Prostate gland (tissue), 2 donors: ENCODE data around the gene SYT2. TPM values are rescaled to one million over a fixed set of nuclear protein-coding genes. Genes with fewer than 3 reads are reported as not detected.

Experiments used
- DNase-seq: peaks from one replicate; pipeline ENCODE4 v3.0.0-alpha.2; 2019; ENCODE audit warnings: low spot score
- H3K27ac ChIP-seq, 2 donors: fragments of 200-600 bp; sonication (generic); 2 replicates each; pipeline ENCODE4 v1.5.1; 2017 to 2019
- H3K27me3 ChIP-seq: fragments of 200-600 bp; sonication (generic); replicated peaks from 2 replicates; pipeline ENCODE4 v1.5.1; 2019; ENCODE audit not compliant: insufficient read depth
- H3K36me3 ChIP-seq, 2 donors: fragments of 200-600 bp; sonication (generic); 1 replicate in 1 of 2; 2 replicates in 1 of 2; pipeline versions ENCODE4 v1.5.1 to v1.8.1; 2017 to 2019
- H3K4me1 ChIP-seq: fragments of 200-600 bp; sonication (generic); replicated peaks from 2 replicates; pipeline ENCODE4 v1.5.1; 2019
- H3K4me3 ChIP-seq, 2 donors: fragments of 200-600 bp; sonication (generic); 2 replicates each; pipeline ENCODE4 v1.5.1; 2017 to 2019
- H3K9me3 ChIP-seq: fragments of 200-600 bp; sonication (generic); 2 replicates; pipeline ENCODE4 v1.5.1; 2017
- POLR2A ChIP-seq: fragments of 450-650 bp; IDR thresholded peaks from one replicate; pipeline ENCODE4 v1.6.1; 2016; ENCODE audit warnings: antibody characterized with exemption, mild to moderate bottlenecking
- POLR2AphosphoS5 ChIP-seq: sonication (generic); formaldehyde crosslinking; IDR thresholded peaks from one replicate; pipeline ENCODE4 v1.6.1; 2017; ENCODE audit warnings: antibody characterized with exemption
- WGBS: methylation state at CpG from one replicate; pipeline ENCODE4 v1.1.5; 2018; 5-methylcytosine and 5-hydroxymethylcytosine counted together
- intact Hi-C: fragments of 100-400 bp; cut with DNase I; formaldehyde crosslinking; loops from one replicate; pipeline ENCODE4 v1.14.2; 2022
- total RNA-seq, 2 donors: library from RNA; depleted of rRNA; stranded (reverse); fragments of >200 nt; gene quantifications; one replicate each; pipeline ENCODE4 v1.1.0, GENCODE V29; 2016
- TF ChIP-seq, protein P1 (sequence below), 4 experiments: fragments of 200-600 bp in 2 of 4; fragments of 450-650 bp in 2 of 4; sonication (generic) in 2 of 4; IDR thresholded peaks; 1 replicate in 3 of 4; 2 replicates in 1 of 4; pipeline ENCODE4 v1.5.1; 2016 to 2019; ENCODE audit warnings: antibody characterized with exemption in 4 of 4, mild to moderate bottlenecking in 2 of 4, moderate library complexity in 2 of 4

SYT2 gene
- total RNA-seq, 2 donors from 2014 or later, result 0.09 to 7.1 TPM

DNA sequence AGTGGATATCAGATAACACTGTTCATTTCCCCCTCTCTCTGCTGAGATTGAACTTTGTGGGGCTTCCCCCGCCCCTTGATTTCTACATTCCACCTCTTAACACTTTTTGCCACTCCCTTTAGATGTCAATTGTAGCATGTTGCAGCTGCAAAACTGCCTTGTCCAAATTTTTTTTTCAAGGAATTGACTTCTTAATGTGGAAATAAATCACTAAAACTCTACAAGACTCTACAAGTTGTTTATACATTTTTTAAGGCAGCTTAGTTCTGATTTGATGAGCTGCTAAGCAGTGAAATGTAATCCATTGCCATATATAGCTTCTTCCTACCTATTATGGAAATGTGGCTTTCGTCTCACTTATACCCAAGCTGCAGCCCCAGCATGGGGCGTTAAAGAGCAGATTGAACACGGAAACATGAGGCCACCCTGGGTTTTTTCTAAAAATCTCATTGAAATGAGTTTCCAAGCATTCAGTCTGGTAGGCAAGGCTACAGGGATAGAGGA, 132.2 kb downstream of the SYT2 start:
- Histone ChIP-seq H3K27me3 (no peaks in the 10 kb centered on the region), H3K4me3 (no peak overlapping the region), H3K9me3 (no peaks in the 10 kb centered on the region), H3K36me3 (peaks cover 0 to 5% of the 10 kb centered on the region in 2 donors), H3K27ac (peak overlapping the region; percentile 52 to 55), H3K4me1 (no peaks in the 10 kb centered on the region)
- intact Hi-C loops, result loop anchor here (5.0 kb wide), 1 partner anchor 71 kb away; no protein-coding TSS in a partner anchor
- 17% methylated on average over 4 of the region's 4 CpGs for WGBS
- no peak for DNase-seq
- TF ChIP-seq, protein P1, sequence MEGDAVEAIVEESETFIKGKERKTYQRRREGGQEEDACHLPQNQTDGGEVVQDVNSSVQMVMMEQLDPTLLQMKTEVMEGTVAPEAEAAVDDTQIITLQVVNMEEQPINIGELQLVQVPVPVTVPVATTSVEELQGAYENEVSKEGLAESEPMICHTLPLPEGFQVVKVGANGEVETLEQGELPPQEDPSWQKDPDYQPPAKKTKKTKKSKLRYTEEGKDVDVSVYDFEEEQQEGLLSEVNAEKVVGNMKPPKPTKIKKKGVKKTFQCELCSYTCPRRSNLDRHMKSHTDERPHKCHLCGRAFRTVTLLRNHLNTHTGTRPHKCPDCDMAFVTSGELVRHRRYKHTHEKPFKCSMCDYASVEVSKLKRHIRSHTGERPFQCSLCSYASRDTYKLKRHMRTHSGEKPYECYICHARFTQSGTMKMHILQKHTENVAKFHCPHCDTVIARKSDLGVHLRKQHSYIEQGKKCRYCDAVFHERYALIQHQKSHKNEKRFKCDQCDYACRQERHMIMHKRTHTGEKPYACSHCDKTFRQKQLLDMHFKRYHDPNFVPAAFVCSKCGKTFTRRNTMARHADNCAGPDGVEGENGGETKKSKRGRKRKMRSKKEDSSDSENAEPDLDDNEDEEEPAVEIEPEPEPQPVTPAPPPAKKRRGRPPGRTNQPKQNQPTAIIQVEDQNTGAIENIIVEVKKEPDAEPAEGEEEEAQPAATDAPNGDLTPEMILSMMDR (IDR thresholded peaks at IDR 0.05), result no peak
- TF ChIP-seq POLR2AphosphoS5 (no peak), POLR2A (no peak)

DNA sequence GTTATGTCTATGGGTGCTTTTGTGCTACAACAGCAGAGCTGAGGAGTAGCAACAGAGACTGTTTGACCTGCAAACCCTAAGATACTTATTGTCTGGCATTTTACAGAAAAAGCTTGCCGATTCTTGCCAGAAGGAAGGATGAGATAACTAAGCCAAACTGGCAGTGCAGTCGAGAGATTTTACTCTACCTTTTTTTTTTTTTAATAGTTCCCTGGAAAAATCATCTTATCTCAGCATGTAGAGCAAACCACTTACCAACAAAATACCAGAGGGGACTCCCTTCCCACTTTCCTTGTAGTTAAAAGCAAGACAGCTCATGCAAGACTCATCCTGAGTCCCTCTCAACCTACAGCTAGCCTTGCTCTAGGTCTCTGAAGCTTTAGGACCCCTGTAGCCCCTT, 132.9 kb downstream of the SYT2 start:
- DNase-seq, result no peak
- H3K27me3 ChIP-seq, result no peaks in the 10 kb centered on the region
- H3K4me1 ChIP-seq, result no peaks in the 10 kb centered on the region
- H3K36me3 ChIP-seq, result peaks cover 0 to 5% of the 10 kb centered on the region in 2 donors
- TF ChIP-seq POLR2AphosphoS5 (no peak), POLR2A (no peak)
- H3K27ac ChIP-seq, result peak overlapping the region; percentile 34 to 52
- 18% methylated on average over 2 of the region's 2 CpGs for WGBS
- no peaks in the 10 kb centered on the region for H3K9me3 ChIP-seq
- H3K4me3 ChIP-seq, result no peak overlapping the region
- intact Hi-C loops, result loop anchor here (5.0 kb wide), 1 partner anchor 70 kb away; no protein-coding TSS in a partner anchor

DNA sequence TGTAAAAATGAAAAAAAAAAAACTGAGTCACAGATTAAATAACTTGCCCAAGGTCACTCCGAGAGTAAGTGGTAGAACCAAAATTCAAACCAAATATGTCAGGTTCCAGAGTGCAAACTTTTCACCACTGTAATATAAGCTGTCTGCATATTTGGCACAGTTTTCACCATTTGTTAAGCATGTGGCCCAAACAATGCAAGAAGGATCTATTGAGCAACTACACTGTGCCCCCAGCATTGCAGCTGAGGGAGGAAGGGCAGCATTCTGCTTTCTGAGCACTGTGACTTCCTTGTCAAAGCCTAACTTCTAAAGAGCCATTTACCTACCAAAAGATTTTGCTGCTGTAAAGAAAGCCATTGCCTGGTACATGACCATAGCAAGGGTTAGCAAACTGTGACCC, 133.4 kb downstream of the SYT2 start:
- WGBS, result 38% methylated on average over 1 of the region's 1 CpG
- intact Hi-C loops, result loop anchor here (5.0 kb wide), 1 partner anchor 70 kb away; no protein-coding TSS in a partner anchor
- Histone ChIP-seq H3K27me3 (no peaks in the 10 kb centered on the region), H3K9me3 (no peaks in the 10 kb centered on the region), H3K4me3 (no peak overlapping the region), H3K27ac (peak overlapping the region; percentile 34 to 57), H3K36me3 (peaks cover 0 to 5% of the 10 kb centered on the region in 2 donors), H3K4me1 (no peaks in the 10 kb centered on the region)
- TF ChIP-seq, protein P1 (IDR thresholded peaks at IDR 0.05), result no peak
- peak; percentile 76 for TF ChIP-seq POLR2AphosphoS5
- no peak for TF ChIP-seq POLR2A
- peak; percentile 41 for DNase-seq

DNA sequence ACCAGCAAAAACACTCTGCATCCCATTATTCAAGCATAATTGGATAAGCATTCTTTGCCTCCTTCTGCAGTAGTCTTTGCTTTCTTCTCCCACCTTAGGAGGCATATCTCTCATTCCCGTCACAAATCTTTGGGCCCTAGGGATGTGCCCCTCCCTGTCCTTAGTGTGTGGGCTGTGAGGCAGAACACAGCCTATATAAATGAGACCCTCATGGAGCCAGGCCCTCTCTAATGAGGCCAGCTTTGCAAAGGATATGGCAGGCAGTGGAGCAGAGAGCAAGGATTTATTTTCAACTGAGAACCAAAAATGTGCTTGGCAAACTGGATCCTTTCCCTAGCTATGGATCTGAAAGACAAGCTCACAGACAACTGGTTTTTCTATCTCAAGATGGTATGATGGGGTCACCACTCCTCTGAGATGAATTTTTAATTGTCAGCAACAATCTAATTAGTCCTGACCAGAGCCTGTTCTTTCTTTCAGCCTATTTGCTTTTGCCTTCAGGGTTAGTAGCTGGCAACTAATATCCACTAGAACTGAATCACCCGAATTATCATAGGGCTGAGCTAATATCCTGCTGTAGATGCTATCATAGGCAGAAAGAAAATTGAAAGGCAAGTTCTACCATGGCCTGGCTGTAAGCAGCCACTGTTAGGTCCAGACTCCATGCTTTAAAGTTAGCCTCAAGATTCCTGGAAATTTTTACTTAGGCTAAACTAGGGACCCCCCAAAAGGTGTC, 134.2 kb downstream of the SYT2 start:
- Histone ChIP-seq H3K4me1 (no peaks in the 10 kb centered on the region), H3K27ac (peak overlapping the region; percentile 34 to 57), H3K36me3 (peaks cover 0 to 5% of the 10 kb centered on the region in 2 donors), H3K27me3 (no peaks in the 10 kb centered on the region), H3K9me3 (no peaks in the 10 kb centered on the region), H3K4me3 (no peak overlapping the region)
- no peak for DNase-seq
- intact Hi-C loops, result loop anchor here (5.0 kb wide), 1 partner anchor 69 kb away; no protein-coding TSS in a partner anchor
- WGBS, result 44% methylated on average over 2 of the region's 2 CpGs
- no peak for TF ChIP-seq POLR2A
- TF ChIP-seq POLR2AphosphoS5, result no peak

DNA sequence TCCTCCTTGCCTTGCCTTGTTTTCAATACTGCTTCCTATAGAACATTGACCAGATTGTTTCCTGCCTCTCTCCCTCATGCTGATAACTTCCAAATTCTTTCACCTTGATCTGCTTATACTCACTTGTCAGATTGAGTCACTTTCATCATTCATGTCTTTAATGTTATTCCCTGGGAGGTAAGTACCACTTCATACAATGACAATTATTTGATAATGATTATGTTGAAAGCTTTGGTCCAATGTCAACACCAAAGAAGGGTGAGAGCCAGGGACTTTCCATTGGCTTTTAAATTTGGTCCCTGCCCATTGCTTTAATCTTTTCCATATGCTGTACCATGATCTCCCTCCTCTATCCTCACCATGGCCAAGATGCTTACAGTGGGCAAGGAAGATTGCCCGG, 137.4 kb downstream of the SYT2 start:
- Histone ChIP-seq H3K9me3 (no peaks in the 10 kb centered on the region), H3K36me3 (no peaks in the 10 kb centered on the region), H3K4me1 (peaks cover 8% of the 10 kb centered on the region), H3K4me3 (no peak overlapping the region), H3K27ac (no peak overlapping the region), H3K27me3 (no peaks in the 10 kb centered on the region)
- no peak for DNase-seq
- TF ChIP-seq POLR2A (no peak), POLR2AphosphoS5 (no peak)
- TF ChIP-seq, protein P1 (IDR thresholded peaks at IDR 0.05), result no peak
- intact Hi-C loops, result no loop called here
- 56% methylated on average over 1 of the region's 1 CpG for WGBS
